ENCODE results near the gene MAP3K4. TPM values are rescaled to one million over a fixed set of nuclear protein-coding genes. Genes with fewer than 3 reads are reported as not detected.

The MAP3K4 gene
- total and polyA plus RNA-seq, 2 of the 8 experiments (the other 6 are each of a cell fraction or from before 2014, with no cell fraction given), result 16.6 to 51.6 TPM

DNA sequence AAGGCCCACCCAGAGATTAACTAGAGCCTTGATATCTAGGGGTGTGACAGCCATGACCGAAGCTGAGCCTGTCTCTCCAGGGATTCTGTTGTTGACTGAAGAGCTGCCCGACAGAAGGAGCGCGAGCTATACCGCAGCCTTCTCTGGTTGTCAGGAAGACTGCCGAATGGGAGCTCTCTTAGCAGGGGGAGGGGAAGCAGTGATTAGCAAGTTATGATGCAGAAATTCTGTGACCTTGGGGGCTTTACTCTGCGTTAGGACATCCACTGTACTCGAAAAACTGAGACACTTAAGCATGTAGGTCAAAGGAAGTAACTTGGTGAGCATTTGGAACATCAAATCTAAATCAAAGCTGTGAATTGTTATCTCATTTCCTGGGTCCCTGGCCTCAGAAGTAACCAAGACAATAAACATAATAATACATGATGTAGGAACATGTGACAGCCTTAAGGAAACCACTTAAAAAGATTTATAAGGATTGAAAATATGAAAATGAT lies 84.7 kb downstream of the MAP3K4 start:
- H2BK12ac ChIP-seq (ENCODE audit: low read depth, low read length), result no peak overlapping the region
- DNase-seq (ENCODE audit: low read depth in 1 of 2, low spot score in 2 of 2) (no peak), FAIRE-seq (no peak)
- no peaks in the 10 kb centered on the region for H3K79me1 ChIP-seq (ENCODE audit: low read depth, low read length)
- 92% methylated on average over 8 of the region's 8 CpGs; no CpG with 5 or more reads in 1 of the 2 experiments for WGBS, 2 experiments (ENCODE audit: extremely low coverage in 1 of 2, insufficient coverage in 1 of 2, insufficient read length in 1 of 2, insufficient replicate concordance in 2 of 2, low coverage in 1 of 2, low lambda C conversion rate in 2 of 2, missing lambda C conversion rate in 1 of 2)
- no peak overlapping the region for H3K18ac ChIP-seq (ENCODE audit: extremely low read depth, low read length)
- no peak overlapping the region for H3K23ac ChIP-seq (ENCODE audit: insufficient read length)
- no peaks in the 10 kb centered on the region for H3K4me1 ChIP-seq (replicated peaks in 1 of 4; ENCODE audit: control insufficient read depth in 3 of 4, insufficient read depth in 4 of 4, low read length in 3 of 4)
- no peaks in the 10 kb centered on the region for H3K23me2 ChIP-seq (ENCODE audit: low read depth, low read length)
- H3K14ac ChIP-seq (ENCODE audit: insufficient read length), result no peak overlapping the region
- no peaks in the 10 kb centered on the region for H3K27me3 ChIP-seq (replicated peaks in 1 of 4; ENCODE audit: control insufficient read depth in 3 of 4, extremely low read depth in 1 of 4, insufficient read depth in 3 of 4, low read length in 3 of 4)
- H3K4ac ChIP-seq (replicated peaks; ENCODE audit: insufficient read length, low read depth, low read length), result no peak overlapping the region
- no peak overlapping the region for H3K56ac ChIP-seq (replicated peaks; ENCODE audit: insufficient read length, low read depth, low read length)
- H3K9ac ChIP-seq (replicated peaks in 1 of 4; ENCODE audit: extremely low read depth in 1 of 4, low read depth in 3 of 4, low read length in 3 of 4), result no peak overlapping the region
- H2AFZ ChIP-seq (ENCODE audit: low read length), result no peak overlapping the region
- H2AK5ac ChIP-seq (ENCODE audit: low read depth, low read length), result no peak overlapping the region
- no peak overlapping the region for H2BK120ac ChIP-seq (replicated peaks; ENCODE audit: low read depth, low read length)
- H3K4me2 ChIP-seq (ENCODE audit: insufficient read depth in 1 of 2, low read depth in 2 of 2, low read length in 2 of 2), result no peak overlapping the region
- H4K20me1 ChIP-seq (replicated peaks in 1 of 2; ENCODE audit: control insufficient read depth in 1 of 2, insufficient read depth in 2 of 2, low read length in 2 of 2), result peaks cover 1 to 3% of the 10 kb centered on the region in 2 experiments
- H3K4me3 ChIP-seq (ENCODE audit: extremely low read depth in 1 of 4, insufficient read depth in 2 of 4, low read depth in 3 of 4, low read length in 4 of 4), result no peak overlapping the region
- H3K9me3 ChIP-seq (ENCODE audit: insufficient read depth in 2 of 2, low read depth in 1 of 2, low read length in 1 of 2), result no peaks in the 10 kb centered on the region
- peaks cover 0 to 21% (median 12%) of the 10 kb centered on the region in 4 experiments; a peak in 5 of 8 replicates for H3K36me3 ChIP-seq (ENCODE audit: control insufficient read depth in 2 of 4, insufficient read depth in 4 of 4, low read length in 3 of 4)
- no peak overlapping the region for H4K8ac ChIP-seq (ENCODE audit: extremely low read depth, insufficient read depth, low read length)
- no peaks in the 10 kb centered on the region for H3K79me2 ChIP-seq (ENCODE audit: control insufficient read depth in 1 of 2, insufficient read depth in 2 of 2, low read length in 2 of 2)
- TF ChIP-seq POLR2AphosphoS5 (IDR thresholded peaks at IDR 0.05; ENCODE audit: low read depth, low read length) (no peak), GTF2F1 (IDR thresholded peaks at IDR 0.05; ENCODE audit: borderline replicate concordance, low read depth, low read length) (no peak), EP300 (IDR thresholded peaks at IDR 0.05; ENCODE audit: borderline replicate concordance in 1 of 2, low read depth in 2 of 2, low read length in 2 of 2) (no peak), RAD21 (IDR thresholded peaks at IDR 0.05 in 1 of 2, conservative IDR thresholded peaks at IDR 0.05 in 1 of 2; ENCODE audit: low read depth in 2 of 2, low read length in 2 of 2) (no peak), MAFK (IDR thresholded peaks at IDR 0.05; ENCODE audit: low read depth, low read length) (no peak), HDAC2 (IDR thresholded peaks at IDR 0.05; ENCODE audit: borderline replicate concordance in 1 of 2, low read depth in 2 of 2, low read length in 2 of 2) (no peak), RNF2 (IDR thresholded peaks at IDR 0.05; ENCODE audit: borderline replicate concordance, low read depth, low read length, missing control alignments, poor library complexity, severe bottlenecking) (no peak), HDAC6 (IDR thresholded peaks at IDR 0.05; ENCODE audit: low read depth, low read length) (no peak), ZNF274 (IDR thresholded peaks at IDR 0.05; ENCODE audit: borderline replicate concordance, extremely low read depth, low read length) (no peak), YY1 (IDR thresholded peaks at IDR 0.05; ENCODE audit: low read depth, low read length) (no peak)
- POLR2A ChIA-PET (ENCODE audit: partially characterized antibody), result no interaction called here
- H2BK15ac ChIP-seq (ENCODE audit: low read length), result no peak overlapping the region
- CTCF ChIA-PET (ENCODE audit: partially characterized antibody), result interaction anchor here (0.6 to 1.6 kb wide), 7 partner anchors 15 to 543 kb away, joined by 3 to 6 read pairs (median 3); no protein-coding TSS in a partner anchor
- no peak overlapping the region for H2BK5ac ChIP-seq (ENCODE audit: low read depth, low read length)
- no peak overlapping the region for H3K27ac ChIP-seq (ENCODE audit: low read depth, low read length)
- no peak overlapping the region for H2BK20ac ChIP-seq (ENCODE audit: low read length)
- no peak overlapping the region for H4K91ac ChIP-seq (replicated peaks; ENCODE audit: insufficient read length, low read length)
- H4K5ac ChIP-seq (ENCODE audit: insufficient read length, low read depth, low read length), result no peak overlapping the region
